A549 (cell line): ENCODE measurements around the gene NTM. TPM values are rescaled to one million over a fixed set of nuclear protein-coding genes. Genes with fewer than 3 reads are reported as not detected.

Experiments
- ATAC-seq, 2 experiments: fragments of 200-7000 bp in 1 of 2; fragments of >200 bp in 1 of 2; cut with Nextera tagmentation in 1 of 2; cut with Tn5 transposase in 1 of 2; 3 replicates each; pipeline versions ENCODE4 v1.8.0 to v1.9.1; 2018 to 2020; ENCODE audit warnings: mild to moderate bottlenecking in 1 of 2, moderate library complexity in 1 of 2
- CTCF ChIA-PET: fragments of 300-600 bp; sonication (Branson Sonifier 250); formaldehyde crosslinking; extraction: SDS; loops from one replicate; lab custom pipeline; 2021; ENCODE audit warnings: antibody characterized with exemption, inconsistent platforms; lab: Yijun Ruan, JAX
- POLR2A ChIA-PET: fragments of 350-600 bp; formaldehyde crosslinking; extraction: SDS; loops from one replicate; lab custom pipeline; 2021; ENCODE audit warnings: antibody characterized with exemption, inconsistent platforms; lab: Yijun Ruan, JAX
- DNase-seq, 2 experiments: peaks; one replicate each; pipeline versions ENCODE4 v3.0.0 to v3.0.0-alpha.2; 2011 to 2016; ENCODE audit warnings: low read depth in 1 of 2, low spot score in 1 of 2
- FAIRE-seq: peaks from 2 replicates; lab custom pipeline; 2011; peaks lifted over from hg19 to GRCh38; lab: Jason Lieb, UNC
- H3K27ac ChIP-seq, 2 experiments: fragments of >200 bp; sonication (Bioruptor Twin); formaldehyde crosslinking; 3 replicates each; pipeline ENCODE4 v1.5.1; 2016 to 2017
- H3K4me1 ChIP-seq: fragments of >200 bp; sonication (Bioruptor Twin); formaldehyde crosslinking; 3 replicates; pipeline ENCODE4 v1.6.1; 2016
- H3K4me2 ChIP-seq: fragments of >200 bp; sonication (Bioruptor Twin); formaldehyde crosslinking; 3 replicates; pipeline ENCODE4 v1.6.1; 2016
- H3K4me3 ChIP-seq: fragments of >200 bp; sonication (Bioruptor Twin); formaldehyde crosslinking; 3 replicates; pipeline ENCODE4 v1.5.1; 2016
- H3K9me3 ChIP-seq: fragments of >200 bp; sonication (Bioruptor Twin); formaldehyde crosslinking; 3 replicates; pipeline ENCODE4 v1.6.1; 2016
- ATOH8 ChIP-seq: fragments of 250-450 bp; sonication (Bioruptor Pico); IDR thresholded peaks from 2 replicates; pipeline ENCODE4 v1.5.0; 2020; ENCODE audit warnings: low read depth, mild to moderate bottlenecking, moderate library complexity
- CBX2 ChIP-seq: fragments of 200-600 bp; sonication (generic); IDR thresholded peaks from 2 replicates; pipeline ENCODE4 v1.6.1; 2016; ENCODE audit warnings: low read depth, mild to moderate bottlenecking, borderline replicate concordance
- CEBPB ChIP-seq, 2 experiments: fragments of >200 bp in 1 of 2; sonication (Bioruptor Twin) in 1 of 2; formaldehyde crosslinking in 1 of 2; IDR thresholded peaks; 2 replicates each; pipeline ENCODE4 v1.6.1; 2012 to 2016
- CHD2 ChIP-seq: fragments of 150-350 bp; IDR thresholded peaks from 2 replicates; pipeline ENCODE4 v1.6.1; 2014; ENCODE audit warnings: low read length; ENCODE audit not compliant: partially characterized antibody
- CTCF ChIP-seq: fragments of >200 bp; sonication (Bioruptor Twin); formaldehyde crosslinking; IDR thresholded peaks from 3 replicates; pipeline ENCODE4 v1.5.1; 2016
- E2F6 ChIP-seq: IDR thresholded peaks from 2 replicates; pipeline ENCODE4 v1.6.1; 2012; ENCODE audit warnings: low read depth, borderline replicate concordance
- EHF ChIP-seq: fragments of 250-450 bp; sonication (Bioruptor Pico); IDR thresholded peaks from 2 replicates; pipeline ENCODE4 v1.5.0; 2020; ENCODE audit warnings: mild to moderate bottlenecking
- EHMT2 ChIP-seq: fragments of 200-600 bp; sonication (generic); IDR thresholded peaks from 2 replicates; pipeline ENCODE4 v1.6.1; 2016; ENCODE audit warnings: antibody characterized with exemption, low read depth, mild to moderate bottlenecking, moderate library complexity
- EP300 ChIP-seq, 2 experiments: fragments of >200 bp; sonication (Bioruptor Twin); formaldehyde crosslinking; IDR thresholded peaks; 2 replicates in 1 of 2; 3 replicates in 1 of 2; pipeline ENCODE4 v1.6.1; 2016 to 2017
- FOSL2 ChIP-seq, 2 experiments: fragments of 450-650 bp in 1 of 2; fragments of >200 bp in 1 of 2; sonication (Bioruptor Twin) in 1 of 2; formaldehyde crosslinking; IDR thresholded peaks; 2 replicates each; pipeline versions ENCODE4 v1.5.0 to v1.6.1; 2016 to 2020; ENCODE audit warnings: mild to moderate bottlenecking in 1 of 2, moderate library complexity in 1 of 2
- FOXS1 ChIP-seq: fragments of 250-450 bp; sonication (Bioruptor Pico); IDR thresholded peaks from 2 replicates; pipeline ENCODE4 v1.5.0; 2020; ENCODE audit warnings: mild to moderate bottlenecking, moderate library complexity
- GATA3 ChIP-seq: IDR thresholded peaks from 2 replicates; pipeline ENCODE4 v1.6.1; 2012; ENCODE audit warnings: borderline replicate concordance
- HES2 ChIP-seq: fragments of >200 bp; sonication (Bioruptor Twin); formaldehyde crosslinking; IDR thresholded peaks from 2 replicates; pipeline ENCODE4 v1.6.1; 2016
- HMGXB4 ChIP-seq: fragments of 250-450 bp; sonication (Bioruptor Pico); IDR thresholded peaks from 2 replicates; pipeline ENCODE4 v1.5.0; 2021; ENCODE audit warnings: mild to moderate bottlenecking, moderate library complexity, borderline replicate concordance
- JUNB ChIP-seq: fragments of >200 bp; sonication (Bioruptor Twin); formaldehyde crosslinking; IDR thresholded peaks from 2 replicates; pipeline ENCODE4 v1.6.1; 2016
- KDM1A ChIP-seq: fragments of 200-600 bp; sonication (generic); IDR thresholded peaks from 2 replicates; pipeline ENCODE4 v1.6.1; 2016; ENCODE audit warnings: low read depth, mild to moderate bottlenecking
- NFE2L2 ChIP-seq: fragments of 150-350 bp; conservative IDR thresholded peaks from 2 replicates; pipeline ENCODE4 v1.6.1; 2014; ENCODE audit warnings: low read length
- NR3C1 ChIP-seq: fragments of >200 bp; sonication (Bioruptor Twin); formaldehyde crosslinking; IDR thresholded peaks from 3 replicates; pipeline ENCODE4 v1.6.1; 2017
- POLR2A ChIP-seq: IDR thresholded peaks from 2 replicates; pipeline ENCODE4 v1.6.1; 2012; ENCODE audit warnings: mild to moderate bottlenecking, low read length
- POLR2AphosphoS2 ChIP-seq: conservative IDR thresholded peaks from 2 replicates; pipeline ENCODE4 v1.6.1; 2012; ENCODE audit warnings: low read length, improper control_type of control experiment, inconsistent platforms
- RFX5 ChIP-seq: fragments of 450-650 bp; IDR thresholded peaks from 2 replicates; pipeline ENCODE4 v1.7.1; 2014; ENCODE audit warnings: antibody characterized with exemption, mild to moderate bottlenecking, moderate library complexity
- RNF2 ChIP-seq: fragments of 200-600 bp; sonication (generic); IDR thresholded peaks from 2 replicates; pipeline ENCODE4 v1.6.1; 2016; ENCODE audit warnings: low read depth, mild to moderate bottlenecking, antibody characterized with exemption, moderate library complexity, borderline replicate concordance
- SMC3 ChIP-seq: fragments of >200 bp; sonication (Bioruptor Twin); formaldehyde crosslinking; IDR thresholded peaks from 3 replicates; pipeline ENCODE4 v1.6.1; 2018; ENCODE audit warnings: inconsistent platforms
- TP53 ChIP-seq: fragments of 250-450 bp; sonication (Bioruptor Pico); IDR thresholded peaks from 2 replicates; pipeline ENCODE4 v1.5.0; 2021; ENCODE audit warnings: mild to moderate bottlenecking, moderate library complexity
- ZC3H11A ChIP-seq: fragments of 450-650 bp; IDR thresholded peaks from 2 replicates; pipeline ENCODE4 v1.6.1; 2014; ENCODE audit warnings: antibody characterized with exemption, mild to moderate bottlenecking
- ZNF302 ChIP-seq: fragments of 250-450 bp; sonication (Bioruptor Pico); IDR thresholded peaks from 2 replicates; pipeline ENCODE4 v1.9.0; 2021; ENCODE audit warnings: inconsistent platforms, mild to moderate bottlenecking, moderate library complexity
- ZSCAN20 ChIP-seq: fragments of 250-450 bp; sonication (Bioruptor Pico); IDR thresholded peaks from 2 replicates; pipeline ENCODE4 v1.8.0; 2022; ENCODE audit warnings: mild to moderate bottlenecking, moderate library complexity
- WGBS: methylation state at CpG from one replicate; pipeline ENCODE4 v1.1.6; 2017; ENCODE audit errors: missing lambda C conversion rate; 5-methylcytosine and 5-hydroxymethylcytosine counted together
- polyA plus RNA-seq, 4 experiments: library from polyadenylated mRNA; depleted of rRNA in 3 of 4; stranded (reverse); fragments of >200 nt; fragmentation: RNase III in 1 of 4; extraction: RNeasy Plus Mini Kit Qiagen cat#74134 plus additional on column Dnase treatment in 1 of 4; gene quantifications; 2 replicates in 3 of 4; 3 replicates in 1 of 4; pipeline ENCODE4 v1.2.3, GENCODE V29; 2011 to 2017

The NTM gene
- polyA plus RNA-seq, 2 of the 4 experiments (the other 2 are of a cell fraction) = not detected

DNA sequence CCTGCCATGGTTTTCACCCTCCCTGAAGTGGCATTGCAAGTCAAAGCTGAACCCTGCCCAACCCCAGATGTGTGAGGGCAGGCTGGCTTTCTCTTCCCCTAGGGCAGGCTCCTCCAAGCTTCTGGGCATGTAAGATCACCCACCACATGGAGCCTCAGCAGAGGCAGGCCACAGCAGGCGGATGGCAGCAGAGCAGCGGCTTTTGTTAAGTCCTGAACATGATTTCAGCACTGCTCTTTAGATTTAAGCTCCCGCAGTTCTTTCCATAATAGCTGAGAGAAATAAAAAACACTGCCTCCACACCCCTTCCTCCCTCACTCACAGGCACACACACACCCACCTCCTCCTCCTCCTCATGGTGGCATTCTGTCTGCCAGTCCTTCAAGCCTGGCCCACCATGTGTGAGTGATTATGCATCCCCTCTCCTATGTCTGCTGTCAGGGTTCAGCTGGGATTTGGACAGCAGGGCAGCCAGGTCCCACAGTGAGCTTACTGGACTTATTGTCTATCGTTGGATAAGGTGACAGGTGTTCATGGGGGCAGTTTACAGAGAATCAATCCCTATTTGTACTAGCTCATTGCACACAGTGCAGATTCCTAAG is 5.0 kb upstream of the NTM start (continued):
- no peak for TF ChIP-seq CTCF
- no peak for TF ChIP-seq RFX5
- TF ChIP-seq JUNB = no peak
- no peak for TF ChIP-seq KDM1A
- no peak for TF ChIP-seq FOXS1
- TF ChIP-seq CBX2 = no peak
- TF ChIP-seq E2F6 = no peak
- no peak for TF ChIP-seq ZC3H11A

GRCh38 chr11:131370901-131371790 is 731 bp downstream of the NTM start:
- WGBS = 3% methylated on average over 25 of the region's 26 CpGs
- no peak for ATAC-seq

DNA sequence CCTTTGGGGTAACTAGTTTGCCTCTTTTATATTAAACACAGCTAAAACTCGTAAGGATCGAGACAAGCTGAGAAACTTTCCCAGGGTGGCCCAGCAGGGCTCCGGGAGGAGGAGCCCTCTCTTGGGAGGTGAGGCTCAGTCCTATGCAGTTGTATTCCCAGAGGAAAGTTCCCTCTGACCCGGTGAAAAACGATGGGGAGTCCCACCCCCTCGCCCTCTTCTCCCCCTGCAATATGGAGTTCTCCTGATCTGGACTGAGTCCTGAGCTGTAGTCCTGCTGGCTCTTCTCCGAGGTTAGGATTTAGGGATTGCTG is 1.3 kb downstream of the NTM start:
- no peak overlapping the region for H3K4me2 ChIP-seq
- no peak for DNase-seq
- H3K27ac ChIP-seq = no peak overlapping the region
- TF ChIP-seq FOSL2 (IDR thresholded peaks at IDR 0.05) = no peak
- no peak for TF ChIP-seq FOSL2 (CRISPR knock-in tag; IDR thresholded peaks at IDR 0.05)
- no peak for TF ChIP-seq HES2
- TF ChIP-seq JUNB = no peak
- TF ChIP-seq ZSCAN20 (CRISPR knock-in tag) = no peak
- TF ChIP-seq CEBPB (IDR thresholded peaks at IDR 0.05) = no peak
- no peak for TF ChIP-seq NFE2L2
- TF ChIP-seq NR3C1 = no peak
- no peak for TF ChIP-seq ATOH8 (CRISPR knock-in tag)
- TF ChIP-seq ZNF302 (CRISPR knock-in tag) = no peak
- TF ChIP-seq POLR2A = no peak
- no peak for TF ChIP-seq HMGXB4
- TF ChIP-seq GATA3 = no peak
- TF ChIP-seq TP53 (CRISPR knock-in tag) = no peak
- TF ChIP-seq RNF2 = no peak
- TF ChIP-seq POLR2AphosphoS2 = no peak
- ChIA-PET POLR2A (no interaction called here), CTCF (no interaction called here)
- no peak; a peak in 1 of 6 replicates for ATAC-seq
- WGBS = 0% methylated on average over 2 of the region's 7 CpGs
- H3K9me3 ChIP-seq = no peaks in the 10 kb centered on the region
- no peak overlapping the region for H3K4me3 ChIP-seq
- H3K4me1 ChIP-seq = no peaks in the 10 kb centered on the region
- no peak for FAIRE-seq

More at GRCh38 chr11:131370901-131371790, 731 bp downstream of the NTM start:
- Histone ChIP-seq H3K4me1 (no peaks in the 10 kb centered on the region), H3K9me3 (no peaks in the 10 kb centered on the region)
- no peak for DNase-seq
- TF ChIP-seq CHD2 (no peak), SMC3 (no peak), EHMT2 (no peak), EHF (CRISPR knock-in tag) (no peak), EP300 (IDR thresholded peaks at IDR 0.05) (no peak), E2F6 (no peak), CBX2 (no peak), TP53 (CRISPR knock-in tag) (no peak)
- TF ChIP-seq, all 56 proteins: peak for 0
- Histone ChIP-seq H3K4me3 (no peak overlapping the region), H3K4me2 (no peak overlapping the region), H3K27ac (no peak overlapping the region)
- POLR2A ChIA-PET = no interaction called here
- CTCF ChIA-PET = no interaction called here
- no peak for FAIRE-seq
